SH-SY5Y (cell line): ENCODE measurements around the gene MARCKSL1.

ENCODE experiments used
- GATA2 ChIP-seq: IDR thresholded peaks from 2 replicates; pipeline ENCODE4 v1.6.1; 2011; ENCODE audit warnings: mild to moderate bottlenecking, low read depth, low read length
- GATA3 ChIP-seq: IDR thresholded peaks from 2 replicates; pipeline ENCODE4 v1.6.1; 2011; ENCODE audit warnings: low read depth, mild to moderate bottlenecking, low read length, moderate library complexity

DNA sequence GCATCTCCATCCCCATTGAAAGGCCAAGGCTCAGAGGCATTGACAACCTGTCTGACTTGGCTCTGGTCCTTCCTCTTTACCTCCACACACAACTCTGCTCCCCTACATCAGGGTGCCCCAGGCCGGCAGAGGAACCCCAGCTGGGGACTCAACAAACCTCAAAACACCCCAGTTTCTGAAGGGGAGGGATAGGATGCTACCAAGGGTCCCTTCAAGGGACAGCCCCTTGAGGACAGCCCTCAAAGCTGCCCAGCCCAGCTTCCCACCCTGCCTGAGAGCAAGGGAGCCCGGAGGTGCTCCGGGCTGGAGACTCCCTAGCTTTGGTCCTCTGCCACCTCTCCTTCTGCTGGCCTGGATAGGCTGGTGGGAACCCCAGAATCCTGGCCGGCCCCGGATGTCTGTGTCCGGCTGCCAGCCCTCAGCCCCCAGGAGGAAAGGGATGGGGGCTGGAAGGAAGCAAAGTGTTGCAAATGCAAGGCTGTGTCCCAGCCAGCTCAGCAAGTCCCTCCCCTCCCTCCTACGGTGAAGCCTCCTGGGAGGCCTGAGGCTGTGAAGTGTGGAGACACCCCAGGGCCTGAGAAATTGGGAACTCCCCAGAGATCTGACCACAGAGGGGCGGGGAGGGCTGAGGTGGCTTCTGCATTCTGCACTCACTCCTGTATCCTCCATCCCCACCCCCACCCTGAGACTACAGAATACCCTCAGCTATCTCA lies 1.1 kb upstream of the MARCKSL1 start:
- TF ChIP-seq GATA3 (no peak), GATA2 (no peak)
